AG04450 (cell line): ENCODE results near the gene WDR7. TPM values are rescaled to one million over a fixed set of nuclear protein-coding genes. Genes with fewer than 3 reads are reported as not detected.

Experiments used
- CTCF ChIA-PET: fragments of 300-600, 350-600 bp; formaldehyde crosslinking; extraction: SDS; loops from one replicate; lab custom pipeline; 2022; ENCODE audit warnings: antibody characterized with exemption, inconsistent platforms; lab: Charles Lee
- POLR2A ChIA-PET: fragments of 350-600 bp; formaldehyde crosslinking; extraction: SDS; loops from one replicate; lab custom pipeline; 2021; ENCODE audit warnings: antibody characterized with exemption, inconsistent platforms; lab: Yijun Ruan, JAX
- DNase-seq: peaks from one replicate; pipeline ENCODE4 v3.0.0-alpha.2; 2011; ENCODE audit warnings: low read depth, low spot score
- H3K27ac ChIP-seq: one replicate; pipeline ENCODE4 v1.5.1; 2012; ENCODE audit warnings: low read depth, low read length, control low read depth
- H3K27me3 ChIP-seq: one replicate; pipeline ENCODE4 v1.6.0; 2012; ENCODE audit warnings: low read length; ENCODE audit not compliant: control insufficient read depth, insufficient read depth
- H3K4me3 ChIP-seq: 2 replicates; pipeline ENCODE4 v1.5.1; 2011; ENCODE audit warnings: mild to moderate bottlenecking, low read depth, low read length, control low read depth
- H3K9me3 ChIP-seq: 2 replicates; pipeline ENCODE4 v1.5.1; 2012; ENCODE audit warnings: low read length; ENCODE audit not compliant: control insufficient read depth, insufficient read depth
- CTCF ChIP-seq: IDR thresholded peaks from 2 replicates; pipeline ENCODE4 v1.5.1; 2011; ENCODE audit warnings: low read depth, low read length, control low read depth, inconsistent platforms
- polyA plus RNA-seq: library from polyadenylated mRNA; depleted of rRNA; stranded (reverse); fragments of >200 nt; gene quantifications from 2 replicates; pipeline ENCODE4 v1.2.3, GENCODE V29; 2011

WDR7 gene
- polyA plus RNA-seq, 1 experiment, result 8.1 TPM

- POLR2A ChIA-PET, result no interaction called here
- TF ChIP-seq CTCF, result no peak
- CTCF ChIA-PET, result no interaction called here
- no peaks in the 10 kb centered on the region for H3K9me3 ChIP-seq
- H3K4me3 ChIP-seq, result no peak overlapping the region
- no peaks in the 10 kb centered on the region for H3K27me3 ChIP-seq
- no peak for DNase-seq
- no peak overlapping the region for H3K27ac ChIP-seq
Observed at GRCh38 chr18:56741685-56742084, 90.5 kb downstream of the WDR7 start.

- TF ChIP-seq CTCF, result no peak
- DNase-seq, result no peak
Observed at GRCh38 chr18:56743115-56743514, 92.0 kb downstream of the WDR7 start.

GRCh38 chr18:56747032-56747658 lies 96.0 kb downstream of the WDR7 start:
- no peak for TF ChIP-seq CTCF
- H3K27me3 ChIP-seq, result no peaks in the 10 kb centered on the region
- ChIA-PET CTCF (interaction anchor here (1.0 to 5.4 kb wide), 3 partner anchors 19 to 813 kb away, joined by 3 to 54 read pairs (median 3); no protein-coding TSS in a partner anchor), POLR2A (no interaction called here)
- H3K27ac ChIP-seq, result no peak overlapping the region
- no peak overlapping the region for H3K4me3 ChIP-seq
- no peaks in the 10 kb centered on the region for H3K9me3 ChIP-seq
- no peak for DNase-seq

More at GRCh38 chr18:56743115-56743514, 92.0 kb downstream of the WDR7 start:
- Histone ChIP-seq H3K9me3 (no peaks in the 10 kb centered on the region), H3K27me3 (no peaks in the 10 kb centered on the region), H3K4me3 (no peak overlapping the region), H3K27ac (no peak overlapping the region)
- CTCF ChIA-PET, result interaction anchor here (1.4 kb wide), 1 partner anchor 819 kb away, joined by 7 read pairs; no protein-coding TSS in a partner anchor
- POLR2A ChIA-PET, result no interaction called here

GRCh38 chr18:56747857-56748256 lies 96.7 kb downstream of the WDR7 start:
- no peaks in the 10 kb centered on the region for H3K9me3 ChIP-seq
- POLR2A ChIA-PET, result interaction anchor here (0.7 kb wide), 1 partner anchor 872 kb away, joined by 3 read pairs; no protein-coding TSS in a partner anchor
- DNase-seq, result no peak
- no peak overlapping the region for H3K4me3 ChIP-seq
- TF ChIP-seq CTCF, result no peak
- H3K27me3 ChIP-seq, result no peaks in the 10 kb centered on the region
- H3K27ac ChIP-seq, result no peak overlapping the region
- CTCF ChIA-PET, result interaction anchor here (1.0 to 5.4 kb wide), 4 partner anchors 20 to 812 kb away, joined by 3 to 54 read pairs (median 3); no protein-coding TSS in a partner anchor

- H3K27ac ChIP-seq, result no peak overlapping the region
- DNase-seq, result peak; percentile 15
- peak; percentile 66 for TF ChIP-seq CTCF
- H3K27me3 ChIP-seq, result no peaks in the 10 kb centered on the region
- no peak overlapping the region for H3K4me3 ChIP-seq
- CTCF ChIA-PET, result interaction anchor here (0.9 to 5.4 kb wide), 5 partner anchors 11 to 811 kb away, joined by 3 to 54 read pairs (median 3); no protein-coding TSS in a partner anchor
- H3K9me3 ChIP-seq, result no peaks in the 10 kb centered on the region
- POLR2A ChIA-PET, result no interaction called here
Observed at GRCh38 chr18:56748698-56749268, 97.6 kb downstream of the WDR7 start.
